HepG2 (cell line): ENCODE data around the gene THSD8. TPM values are rescaled to one million over a fixed set of nuclear protein-coding genes. Genes with fewer than 3 reads are reported as not detected.

Experiments
- E2F2 ChIP-seq: sonication (generic); formaldehyde crosslinking; IDR thresholded peaks from 2 replicates; pipeline ENCODE4 v1.4.0; 2020; ENCODE audit warnings: missing genetic modification reagents, borderline replicate concordance
- HES4 ChIP-seq: sonication (generic); formaldehyde crosslinking; IDR thresholded peaks from 2 replicates; pipeline ENCODE4 v1.9.0; 2021; ENCODE audit warnings: mild to moderate bottlenecking, missing genetic modification reagents, borderline replicate concordance
- HOXA9 ChIP-seq: sonication (generic); formaldehyde crosslinking; IDR thresholded peaks from 2 replicates; pipeline ENCODE4 v1.8.1; 2022; ENCODE audit warnings: missing genetic modification reagents, mild to moderate bottlenecking, moderate library complexity, borderline replicate concordance
- JUND ChIP-seq: sonication (generic); formaldehyde crosslinking; IDR thresholded peaks from 2 replicates; pipeline ENCODE4 v1.8.0; 2022; ENCODE audit warnings: mild to moderate bottlenecking, missing genetic modification reagents
- KDM5A ChIP-seq: fragments of 200-600 bp; sonication (generic); IDR thresholded peaks from 2 replicates; pipeline ENCODE4 v1.7.0; 2018; ENCODE audit warnings: antibody characterized with exemption, mild to moderate bottlenecking, low read length, borderline replicate concordance
- MYC ChIP-seq: sonication (generic); formaldehyde crosslinking; IDR thresholded peaks from 2 replicates; pipeline ENCODE4 v1.9.0; 2021; ENCODE audit warnings: missing genetic modification reagents, borderline replicate concordance
- NFE2L1 ChIP-seq: sonication (generic); formaldehyde crosslinking; IDR thresholded peaks from 2 replicates; pipeline ENCODE4 v1.4.0; 2020; ENCODE audit warnings: missing genetic modification reagents, mild to moderate bottlenecking, borderline replicate concordance
- NFIC ChIP-seq: IDR thresholded peaks from 2 replicates; pipeline ENCODE4 v1.6.1; 2012; ENCODE audit warnings: mild to moderate bottlenecking, low read length, inconsistent platforms
- NR0B2 ChIP-seq: sonication (generic); formaldehyde crosslinking; IDR thresholded peaks from 2 replicates; pipeline ENCODE4 v1.4.0; 2020; ENCODE audit warnings: mild to moderate bottlenecking, missing genetic modification reagents
- PRDM15 ChIP-seq: sonication (generic); formaldehyde crosslinking; IDR thresholded peaks from 2 replicates; pipeline ENCODE4 v1.4.0; 2020; ENCODE audit warnings: missing genetic modification reagents
- TEF ChIP-seq: sonication (generic); formaldehyde crosslinking; IDR thresholded peaks from 2 replicates; pipeline ENCODE4 v1.5.0; 2020; ENCODE audit warnings: missing genetic modification reagents
- TFDP1 ChIP-seq: IDR thresholded peaks from 2 replicates; pipeline ENCODE4 v1.6.1; 2016; ENCODE audit warnings: missing compliant biosample characterization, missing genetic modification reagents, borderline replicate concordance
- ZNF281 ChIP-seq: sonication (generic); formaldehyde crosslinking; IDR thresholded peaks from 2 replicates; pipeline ENCODE4 v1.4.0; 2020; ENCODE audit warnings: missing genetic modification reagents, borderline replicate concordance
- ZNF678 ChIP-seq: sonication (generic); formaldehyde crosslinking; IDR thresholded peaks from 2 replicates; pipeline ENCODE4 v1.4.0; 2020; ENCODE audit warnings: mild to moderate bottlenecking, missing genetic modification reagents
- ZNF709 ChIP-seq: sonication (generic); formaldehyde crosslinking; IDR thresholded peaks from 2 replicates; pipeline ENCODE4 v1.5.0; 2020; ENCODE audit warnings: mild to moderate bottlenecking, missing genetic modification reagents
- polyA plus RNA-seq, 8 experiments: library from polyadenylated mRNA; depleted of rRNA in 3 of 8; stranded (reverse) in 7 of 8; unstranded in 1 of 8; fragments of >200 nt; fragmentation: Illumina TruSeq in 4 of 8; extraction: Trizol in 4 of 8; gene quantifications; 2 replicates each; pipeline versions ENCODE4 v1.2.1 to v1.2.3, GENCODE V29; 2011 to 2016; ENCODE audit warnings: low read depth in 4 of 8, missing spikeins in 1 of 8, mixed read lengths in 1 of 8; ENCODE audit not compliant: insufficient read depth in 1 of 8
- total RNA-seq, 5 experiments: library from RNA; depleted of rRNA; stranded (reverse); fragments of >200 nt; fragmentation: Illumina TruSeq; extraction: Trizol; gene quantifications; 2 replicates each; pipeline ENCODE4 v1.2.3, GENCODE V29; 2016; ENCODE audit warnings: low read depth in 1 of 5

Gene THSD8
- total and polyA plus RNA-seq, 2 of the 13 experiments (the other 11 are each of a cell fraction or from before 2014, with no cell fraction given) = 4.8 to 14.9 TPM

GRCh38 chr19:12806242-12807081 is 4.6 kb downstream of the THSD8 start, which contains the start of gene RNASEH2A (continued):
- TF ChIP-seq TEF (no peak), NFIC (no peak), ZNF709 (CRISPR knock-in tag) (peak; percentile 83; the same call in 1 of the 2 replicates), NR0B2 (peak; percentile 85), KDM5A (0 out of 2 replicates have a peak, but pooled peaks have one; percentile 10), ZNF678 (CRISPR knock-in tag) (peak; percentile 62; the same call in 1 of the 2 replicates), JUND (CRISPR knock-in tag) (no peak), E2F2 (peak; percentile 83; the same call in 1 of the 2 replicates), NFE2L1 (no peak), HOXA9 (CRISPR knock-in tag) (peak; percentile 82; the same call in 1 of the 2 replicates), MYC (CRISPR knock-in tag) (peak; percentile 69; the same call in 1 of the 2 replicates), PRDM15 (0 out of 2 replicates have a peak, but pooled peaks have one; percentile 63), TFDP1 (CRISPR knock-in tag) (peak; percentile 99), ZNF281 (CRISPR knock-in tag) (0 out of 2 replicates have a peak, but pooled peaks have one; percentile 33), HES4 (peak; percentile 48; the same call in 1 of the 2 replicates)
